Measurements from ENCODE around the gene RPP25.
"Not testable (repeated sequence)": the region's sequence is repeated elsewhere in the genome, so short reads cannot be mapped to it uniquely, and the experiment has no call there.

RPP25 gene

GRCh38 chr15:74962219-74962618 is 5.6 kb upstream of the RPP25 start:
- DNase-seq: no peak

DNA sequence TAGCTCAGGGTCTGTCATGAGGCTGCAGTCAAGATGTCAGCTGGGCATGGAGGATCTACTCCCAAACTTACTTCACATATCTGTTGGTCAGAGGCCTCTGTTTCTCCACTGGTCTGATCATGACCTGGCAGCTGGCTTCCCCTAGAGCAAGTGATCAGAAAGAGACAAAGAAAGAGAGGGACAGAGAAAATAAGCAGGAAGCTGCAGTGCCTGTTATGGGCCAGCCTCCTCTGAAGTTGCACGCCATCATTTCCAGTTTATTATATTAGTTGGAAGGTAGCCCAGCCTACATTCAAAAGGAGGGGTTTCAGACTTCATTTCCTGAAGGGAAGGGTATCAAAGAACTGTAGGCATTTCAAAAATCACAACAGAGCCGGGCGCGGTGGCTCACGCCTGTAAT is 5.0 kb upstream of the RPP25 start:
- DNase-seq: no peak

GRCh38 chr15:74960995-74961588 is 4.5 kb upstream of the RPP25 start:
- DNase-seq: no peak

DNA sequence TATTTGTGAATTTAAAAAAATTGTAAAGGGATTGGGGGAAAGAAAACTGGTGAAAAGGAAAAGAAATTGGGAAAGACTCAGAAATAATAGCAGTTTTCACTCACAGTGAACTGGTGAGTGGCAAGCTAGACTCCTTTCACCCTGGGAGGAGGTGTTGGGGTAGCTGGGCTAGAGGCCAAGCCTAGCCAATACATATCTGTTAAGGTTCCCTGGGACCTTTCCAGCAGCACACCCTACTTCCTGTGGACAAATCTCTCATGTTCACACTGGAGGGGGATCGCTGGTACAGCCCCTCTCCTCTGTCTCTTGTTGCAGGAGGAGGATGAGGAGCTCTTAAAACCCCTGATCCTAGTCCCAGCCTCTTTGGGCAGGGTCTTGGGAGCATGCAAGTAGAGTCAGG is 3.7 kb upstream of the RPP25 start:
- no peak for DNase-seq

- no peak for DNase-seq
Measured at GRCh38 chr15:74959586-74959939, 3.0 kb upstream of the RPP25 start.

- DNase-seq: no peak
Measured at GRCh38 chr15:74958908-74959585, 2.5 kb upstream of the RPP25 start.

- DNase-seq: no peak
Measured at GRCh38 chr15:74958320-74958907, 1.8 kb upstream of the RPP25 start.

DNA sequence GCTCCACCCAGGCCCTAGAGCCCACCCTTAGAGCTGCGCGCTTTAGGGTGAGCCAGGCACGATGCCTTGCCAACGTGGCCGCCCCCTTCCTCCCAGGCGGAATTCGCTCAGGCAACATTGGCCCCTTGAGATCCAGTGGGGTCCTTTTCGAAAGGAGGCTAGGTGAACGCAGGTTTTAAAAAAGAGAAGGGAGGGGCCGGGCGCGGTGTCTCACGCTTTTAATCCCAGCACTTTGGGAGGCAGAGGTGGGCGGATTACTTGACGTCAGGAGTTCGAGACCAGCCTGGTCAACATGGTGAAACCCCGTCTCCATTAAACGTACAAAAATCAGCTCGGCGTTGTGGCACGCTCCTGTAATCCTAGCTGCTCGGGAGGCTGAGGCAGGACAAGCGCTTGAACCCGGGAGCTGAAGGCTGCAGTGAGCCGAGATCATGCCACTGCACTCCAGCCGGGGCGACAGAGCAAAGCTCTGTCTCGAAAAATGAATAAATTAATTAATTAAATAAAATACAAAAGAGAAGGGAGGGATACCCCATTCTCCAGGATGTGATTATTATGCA is 984 bp upstream of the RPP25 start:
- no peak for DNase-seq

DNA sequence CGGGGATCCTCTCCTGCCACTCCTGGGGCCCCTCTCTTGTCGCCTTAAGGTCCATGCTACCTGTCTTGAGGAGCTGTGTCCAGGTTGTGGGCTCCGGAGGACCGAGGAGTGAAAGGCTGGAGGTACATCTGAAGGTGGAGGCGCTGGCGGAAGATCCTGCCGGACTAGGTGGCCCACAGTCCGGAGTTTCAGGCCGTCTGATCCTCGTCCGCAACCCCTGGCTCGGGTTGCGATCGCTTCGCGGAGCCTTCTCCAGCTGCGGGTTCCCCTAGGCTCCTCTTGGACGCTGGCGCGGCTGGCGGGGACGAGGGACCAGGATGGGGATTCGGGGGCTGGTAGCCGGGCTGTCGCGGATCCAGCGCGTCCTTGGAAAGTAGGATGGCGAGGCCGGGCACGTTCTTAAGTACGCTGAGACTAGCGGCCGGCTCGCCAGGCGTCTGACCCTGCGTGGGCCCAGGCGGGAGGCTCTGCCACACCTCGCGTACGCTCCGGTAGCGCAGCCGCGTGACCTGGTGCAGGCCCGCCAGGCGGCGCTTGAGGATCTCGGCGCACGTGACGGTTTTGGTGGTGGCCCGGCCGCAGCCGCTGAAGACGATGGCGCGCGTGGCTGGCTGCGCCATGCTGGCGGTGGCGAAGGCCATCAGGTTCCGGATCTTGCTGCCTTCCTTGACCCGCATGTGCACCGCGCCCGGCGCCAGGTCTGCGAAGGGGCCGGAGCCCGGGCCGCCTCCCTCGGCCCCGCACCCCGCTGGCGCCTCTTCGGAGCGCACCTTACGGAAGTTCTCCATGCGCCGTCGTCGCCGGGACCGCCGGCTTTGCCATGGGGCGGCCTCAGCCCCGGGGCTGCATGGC is 550 bp downstream of the RPP25 start:
- DNase-seq: peak; percentile 58 to 62

DNA sequence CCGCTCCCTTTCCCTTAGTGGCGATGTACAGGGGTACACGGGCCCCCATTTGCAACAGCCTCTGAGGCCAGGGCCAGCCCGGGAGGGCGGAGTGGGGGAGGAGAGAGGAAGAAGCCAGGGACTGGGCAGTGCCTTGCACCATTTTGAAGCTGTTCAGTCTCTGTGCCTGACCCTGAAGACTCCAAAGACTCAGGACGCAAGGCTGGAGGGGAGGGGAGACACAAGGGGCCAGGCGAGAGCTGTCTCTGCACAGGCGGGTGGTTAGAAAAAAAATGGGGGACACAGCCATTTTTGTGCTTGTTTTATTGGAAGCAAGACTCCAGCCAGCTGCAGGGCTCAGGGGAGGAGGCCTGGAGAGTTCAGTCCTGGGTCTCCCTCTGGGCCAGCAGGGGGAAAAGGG is 1.6 kb downstream of the RPP25 start:
- no peak for DNase-seq

DNA sequence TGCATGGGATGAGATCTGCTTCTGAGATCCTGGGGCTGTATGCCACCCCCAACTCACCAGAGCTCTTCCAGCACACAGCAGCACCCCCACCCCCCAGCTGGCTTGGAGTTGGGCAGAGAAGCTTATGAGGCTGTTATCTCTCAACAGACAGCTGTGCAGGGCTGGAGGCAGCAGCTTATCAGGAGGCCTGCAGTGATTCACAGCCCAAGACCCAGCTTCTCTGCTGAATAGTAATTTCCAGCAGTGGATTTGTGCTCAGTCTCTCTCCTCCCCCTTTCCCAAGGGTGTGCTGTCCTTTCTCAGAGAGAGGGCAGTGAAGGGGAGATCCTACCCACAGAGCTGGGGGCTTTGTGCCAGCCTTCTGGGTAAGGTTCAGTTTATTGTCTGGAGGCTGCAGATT is 2.1 kb downstream of the RPP25 start:
- no peak for DNase-seq

GRCh38 chr15:74951006-74951405 is 5.6 kb downstream of the RPP25 start:
- no peak for DNase-seq

- DNase-seq: peak; percentile 76 to 85
Measured at GRCh38 chr15:74950078-74950908, 6.3 kb downstream of the RPP25 start.

DNA sequence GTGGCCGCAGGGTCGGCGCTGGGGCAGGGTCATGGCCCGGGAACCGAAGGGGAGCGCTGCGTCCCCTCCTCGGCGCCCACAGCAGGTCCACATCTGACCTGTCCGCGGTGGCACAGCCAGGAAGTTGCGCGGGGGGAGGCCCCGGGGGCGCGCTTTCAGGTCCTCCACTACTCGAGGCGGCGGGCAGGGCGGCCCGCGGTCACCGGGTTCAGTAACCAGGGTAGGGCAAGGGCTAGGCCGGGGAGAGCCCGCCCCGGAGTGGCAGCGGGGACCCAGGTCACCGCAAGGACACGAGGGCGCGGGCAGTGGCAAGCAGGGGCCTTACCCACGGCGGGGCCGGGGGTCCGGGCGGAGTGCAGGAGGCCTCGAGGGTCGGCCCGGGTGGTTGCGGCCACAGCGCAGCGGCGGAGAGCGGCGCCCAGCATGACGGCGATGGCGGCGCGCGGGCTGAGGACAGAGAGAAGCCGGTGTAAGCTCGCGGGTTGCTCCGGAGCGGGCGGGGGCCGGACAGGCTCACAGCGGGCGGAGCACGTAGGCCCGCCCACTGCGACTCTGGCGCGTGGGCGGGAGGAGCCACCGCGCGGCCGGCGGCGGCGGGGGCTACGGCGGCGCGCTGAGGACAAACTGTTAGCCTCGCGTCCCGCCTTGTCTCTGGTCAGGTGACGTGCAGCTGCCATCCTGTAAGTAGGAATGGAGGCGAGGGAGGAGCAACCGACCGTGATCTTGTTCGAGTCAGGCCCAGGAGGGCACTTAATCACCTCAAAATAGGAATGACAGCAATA is 18.8 kb downstream of the RPP25 start, which contains the start of gene COX5A:
COX5A (minus strand) TSS at position 484 of the 782 bp plus-strand sequence; CDS start at position 425, 59 bp downstream.
- peak; percentile 87 to 90 for DNase-seq

DNA sequence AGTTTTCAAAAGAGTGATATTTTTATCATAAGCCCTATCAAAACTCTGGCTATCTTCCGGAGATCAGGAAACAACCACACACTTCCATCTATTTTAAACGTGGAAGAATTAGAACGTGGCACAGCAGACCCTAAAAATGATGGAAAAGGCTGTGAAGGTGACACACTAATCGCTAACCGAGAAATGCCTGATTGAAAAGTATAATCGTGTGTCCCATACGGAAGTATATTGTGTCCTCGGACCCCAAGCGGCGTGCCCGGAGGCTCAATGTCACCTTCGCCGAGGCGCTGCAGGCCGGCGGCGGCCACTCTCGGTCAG is 19.3 kb downstream of the RPP25 start:
- DNase-seq: no peak

DNA sequence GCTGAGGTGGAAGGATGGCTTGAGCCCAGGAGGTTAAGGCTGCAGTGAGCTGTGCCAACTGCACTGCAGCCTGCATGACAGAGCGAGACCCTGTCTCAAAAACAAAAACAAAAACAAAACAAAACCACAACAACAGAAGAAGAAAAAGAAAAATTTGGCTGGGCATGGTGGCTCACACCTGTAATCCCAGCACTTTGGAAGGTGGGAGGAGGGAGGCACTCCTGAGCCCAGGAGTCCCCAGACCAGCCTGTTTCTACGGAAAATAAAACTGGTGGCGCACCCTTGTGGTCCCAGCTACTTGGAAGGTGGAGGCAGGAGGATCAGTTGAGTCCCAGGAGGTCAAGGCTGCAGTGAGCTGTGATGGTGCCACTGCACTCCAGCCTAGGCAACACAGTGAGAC is 21.4 kb downstream of the RPP25 start:
- DNase-seq: not testable (repeated sequence)

DNA sequence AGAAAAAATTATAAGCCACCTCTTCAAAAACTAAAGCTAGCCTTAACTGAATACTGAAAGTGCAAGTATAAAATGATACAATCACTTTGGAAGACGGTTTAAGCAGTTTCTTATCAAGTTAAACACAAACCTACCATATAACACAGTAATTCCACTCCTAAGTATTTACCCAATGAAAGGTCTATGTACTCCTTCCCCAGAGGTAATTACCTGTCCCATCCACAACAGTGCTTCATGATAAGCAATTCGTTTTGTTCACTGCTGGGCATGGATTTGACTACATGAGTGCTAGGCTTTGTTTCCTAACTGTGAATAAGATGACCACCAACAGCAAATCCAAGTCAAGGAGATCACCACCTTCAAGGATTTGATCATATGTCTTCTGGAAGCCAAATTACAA is 23.0 kb downstream of the RPP25 start:
- no peak for DNase-seq

- no peak for DNase-seq
Measured at GRCh38 chr15:74928771-74929198, 27.8 kb downstream of the RPP25 start.

DNA sequence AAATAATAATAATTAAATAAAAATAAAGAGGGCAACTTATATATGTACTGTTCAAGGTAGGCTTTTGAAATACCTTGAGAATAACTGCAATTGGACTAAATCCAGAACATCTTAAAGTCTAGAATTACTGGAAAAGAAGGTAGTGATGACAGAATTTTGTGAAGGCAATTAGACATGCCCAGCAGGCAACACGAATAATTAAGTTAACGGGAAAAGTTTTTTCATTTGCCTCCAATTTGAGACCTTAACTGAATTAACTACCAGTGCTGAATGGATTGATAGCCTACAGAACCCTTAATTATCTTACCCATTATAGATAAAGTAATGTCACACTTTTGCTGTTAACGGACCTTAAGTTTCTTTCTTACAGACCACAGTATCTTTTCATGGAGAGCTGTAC is 32.0 kb downstream of the RPP25 start:
- no peak for DNase-seq

GRCh38 chr15:74920456-74920855 is 36.1 kb downstream of the RPP25 start:
- DNase-seq: no peak

DNA sequence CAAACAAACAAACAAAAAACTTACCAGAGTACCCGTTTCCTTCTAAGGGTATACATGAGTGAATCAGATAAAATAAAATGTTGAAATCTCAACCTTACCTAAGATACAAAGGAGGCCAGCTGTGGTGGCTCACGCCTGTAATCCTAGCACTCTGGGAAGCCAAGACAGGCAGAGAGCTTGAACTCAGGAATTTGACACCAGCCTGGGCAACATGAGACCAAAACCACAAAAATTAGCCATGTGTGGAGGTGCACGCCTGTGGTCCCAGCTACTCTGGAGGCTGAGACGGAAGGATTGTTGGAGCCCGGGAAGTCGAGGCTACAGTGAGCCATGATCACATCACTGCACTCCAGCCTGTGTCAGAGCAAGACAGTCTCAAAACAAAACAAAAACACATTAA is 38.9 kb downstream of the RPP25 start:
- DNase-seq: no peak

DNA sequence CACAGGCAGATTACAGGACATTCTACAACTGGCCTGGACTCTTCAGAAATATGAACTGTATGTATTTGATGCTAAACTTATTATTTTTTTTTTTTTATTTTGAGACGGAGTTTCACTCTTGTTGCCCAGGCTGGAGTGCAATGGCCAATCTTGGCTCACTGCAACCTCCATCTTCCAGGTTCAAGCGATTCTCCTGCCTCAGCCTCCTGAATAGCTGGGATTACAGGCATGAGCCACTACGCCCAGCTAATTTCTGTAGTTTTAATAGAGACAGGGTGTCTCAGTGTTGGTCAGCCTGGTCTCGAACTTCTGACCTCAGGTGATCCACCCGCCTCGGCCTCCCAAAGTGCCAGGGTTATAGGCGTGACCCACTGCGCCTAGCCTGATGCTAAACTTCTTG is 42.8 kb downstream of the RPP25 start:
- not testable (repeated sequence) for DNase-seq

All from activated CD4-positive, alpha-beta T cell treated with anti-CD3 and anti-CD28 coated beads, Interleukin-2, amount 50 U/mL, for 4 hours (primary cell).